ENCODE measurements around the gene RAB11FIP3.

RAB11FIP3 gene

DNA sequence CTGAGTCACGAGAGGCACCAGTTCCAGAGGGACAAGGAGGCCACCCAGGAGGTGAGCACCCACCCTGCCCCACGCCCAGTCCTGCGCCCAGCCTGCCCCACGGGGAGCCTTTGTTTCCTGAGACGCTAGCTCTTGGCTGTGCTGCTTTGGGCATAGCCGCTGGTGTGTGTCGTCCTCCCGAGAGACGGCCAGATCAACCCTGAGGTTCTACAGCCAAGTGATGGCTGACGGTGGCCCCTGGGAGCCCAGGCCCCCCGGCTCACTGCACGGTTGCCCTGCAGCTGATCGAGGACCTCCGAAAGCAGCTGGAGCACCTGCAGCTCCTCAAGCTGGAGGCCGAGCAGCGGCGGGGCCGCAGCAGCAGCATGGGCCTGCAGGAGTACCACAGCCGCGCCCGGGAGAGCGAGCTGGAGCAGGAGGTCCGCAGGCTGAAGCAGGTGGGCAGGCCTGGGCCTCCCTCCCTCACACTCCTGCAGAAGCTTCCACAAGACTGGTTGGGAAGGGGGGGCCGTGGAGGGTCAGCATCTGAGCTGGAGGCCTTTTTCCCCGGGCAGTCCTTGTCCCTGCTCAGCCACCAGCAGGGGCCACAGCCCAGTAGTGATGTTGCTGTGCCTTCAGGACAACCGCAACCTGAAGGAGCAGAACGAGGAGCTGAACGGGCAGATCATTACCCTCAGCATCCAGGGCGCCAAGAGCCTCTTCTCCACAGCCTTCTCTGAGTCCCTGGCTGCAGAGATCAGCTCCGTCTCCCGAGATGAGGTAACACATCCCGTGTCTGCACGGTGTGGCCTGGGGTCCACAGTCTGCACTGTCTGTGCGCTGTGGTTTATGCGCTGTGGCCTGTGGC lies 94.6 kb downstream of the RAB11FIP3 start:
- DNase-seq: no peak

DNA sequence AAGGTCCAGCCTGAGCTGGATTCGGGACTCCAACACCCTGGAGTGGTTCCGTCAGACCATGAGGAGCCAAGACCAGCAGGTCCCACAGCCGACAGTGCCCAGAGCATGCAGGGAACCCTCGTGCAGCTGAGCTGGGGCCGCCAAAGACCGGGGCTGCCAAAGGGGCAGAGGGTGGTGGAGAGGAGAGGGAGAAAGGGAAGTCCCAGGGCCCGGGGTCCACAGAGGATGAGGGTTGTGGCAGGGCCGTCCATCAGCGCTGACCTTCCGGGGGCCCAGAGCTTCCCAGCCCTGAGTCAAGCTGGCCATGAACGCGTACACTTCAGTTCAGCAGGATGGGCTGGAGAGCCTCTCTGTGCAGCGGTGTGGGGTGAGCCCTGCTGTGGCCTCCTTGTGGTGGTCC lies 95.4 kb downstream of the RAB11FIP3 start:
- DNase-seq: no peak

DNA sequence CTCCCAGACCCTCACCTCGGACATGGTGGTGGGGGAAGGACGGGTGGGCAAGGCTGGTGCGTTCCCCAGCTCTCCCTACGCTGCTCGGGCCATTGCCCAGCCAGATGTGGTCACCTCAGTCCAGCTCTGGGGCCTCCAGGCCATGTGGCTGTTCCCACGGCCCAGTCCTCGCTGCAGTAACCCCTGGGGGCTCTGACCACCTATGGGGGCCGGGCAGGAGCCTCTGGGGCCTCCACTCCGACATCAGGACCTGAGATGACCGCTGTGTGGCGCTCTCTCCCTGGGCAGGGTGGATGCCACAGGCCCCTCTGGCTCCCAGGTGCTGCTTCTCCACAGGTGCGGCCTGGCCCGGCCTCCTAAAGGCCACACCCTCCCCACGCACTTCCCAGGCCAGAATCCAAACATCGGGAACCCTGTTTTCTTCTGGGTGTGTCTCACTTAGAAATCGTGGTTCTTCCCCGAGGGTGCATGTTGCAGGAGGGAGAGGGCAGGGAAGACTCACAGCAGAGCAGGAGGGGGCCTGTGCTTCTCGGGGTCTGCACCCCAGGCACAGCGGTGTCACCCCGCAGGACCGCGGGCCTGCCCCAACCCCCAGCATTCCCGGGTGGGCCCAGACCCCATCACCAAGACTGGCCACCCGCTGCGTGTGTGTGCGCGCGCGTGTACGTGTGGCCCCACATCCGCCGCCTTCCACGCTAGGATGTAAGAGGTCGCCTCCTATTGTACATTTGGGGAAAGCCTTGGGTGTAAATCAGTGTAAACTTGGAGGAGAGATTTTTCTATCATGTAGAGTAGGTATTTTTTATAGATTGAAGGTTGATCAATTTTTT lies 96.1 kb downstream of the RAB11FIP3 start:
- no peak for DNase-seq

DNA sequence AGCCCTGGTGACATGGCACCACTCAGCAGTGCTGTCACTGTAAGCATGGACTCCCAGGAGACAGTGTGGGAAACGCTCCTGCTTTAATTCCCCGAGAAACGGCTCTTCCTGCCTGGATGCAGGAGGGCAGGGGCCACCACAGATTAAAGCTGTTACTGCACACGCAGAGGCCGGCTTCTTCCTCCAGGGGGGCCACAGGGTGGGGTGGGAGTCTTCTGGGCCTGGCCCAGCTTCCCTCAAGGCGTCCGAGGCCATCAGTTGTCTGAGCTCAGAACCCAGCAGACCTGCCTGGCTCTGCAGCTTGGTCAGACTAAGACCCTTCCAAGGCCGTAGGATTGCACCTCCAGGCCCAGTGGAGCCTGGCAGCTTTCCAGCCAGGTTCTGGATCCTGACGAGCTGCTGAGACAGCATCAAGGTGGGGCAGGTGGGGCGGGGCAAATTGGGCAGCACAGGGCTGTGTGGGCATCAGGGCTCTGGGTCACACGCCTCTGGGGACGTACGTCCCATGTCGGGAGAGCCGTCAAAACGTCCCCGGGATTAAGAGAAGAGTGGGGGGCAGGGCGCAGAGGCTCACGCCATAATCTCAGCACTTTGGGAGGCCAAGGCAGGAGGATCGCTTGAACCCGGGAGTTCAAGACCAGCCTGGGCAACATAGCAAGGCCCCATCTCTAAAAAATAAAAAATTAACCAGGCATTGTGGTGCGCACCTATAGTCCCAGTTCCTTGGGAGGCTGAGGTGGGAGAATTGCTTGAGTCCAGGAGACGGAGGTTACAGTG lies 97.1 kb downstream of the RAB11FIP3 start:
- DNase-seq: no peak

DNA sequence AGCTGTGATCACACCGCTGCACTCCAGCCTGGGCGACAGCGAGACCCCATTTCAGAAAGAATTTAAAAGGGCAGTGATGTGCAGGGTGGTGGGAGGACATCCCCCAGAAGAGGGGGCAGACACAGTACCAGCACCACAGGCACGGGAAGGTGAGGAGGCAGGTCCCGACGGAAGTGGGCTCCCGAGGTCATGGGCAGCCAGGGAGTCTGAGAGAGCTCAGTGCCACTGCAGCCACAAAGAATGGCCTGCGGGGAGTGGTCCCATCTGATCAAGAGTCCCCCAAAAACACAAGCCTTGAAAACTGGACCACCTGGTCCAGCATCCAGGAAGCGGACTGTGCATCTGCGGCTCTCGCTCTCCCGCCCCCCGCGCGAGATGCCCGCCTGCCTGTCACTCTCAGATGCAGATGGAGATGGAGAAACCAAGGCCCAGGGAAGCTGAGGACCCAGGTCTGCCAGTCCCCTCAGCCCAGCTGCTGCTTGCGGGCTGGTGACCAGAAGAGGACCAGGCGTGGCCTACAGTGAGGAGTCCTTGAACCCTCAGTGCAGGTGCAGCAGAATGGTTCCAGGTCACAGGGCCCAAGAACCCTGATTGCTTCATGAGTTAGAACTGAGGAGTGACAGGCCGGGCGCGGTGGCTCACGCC lies 97.8 kb downstream of the RAB11FIP3 start:
- no peak for DNase-seq

DNA sequence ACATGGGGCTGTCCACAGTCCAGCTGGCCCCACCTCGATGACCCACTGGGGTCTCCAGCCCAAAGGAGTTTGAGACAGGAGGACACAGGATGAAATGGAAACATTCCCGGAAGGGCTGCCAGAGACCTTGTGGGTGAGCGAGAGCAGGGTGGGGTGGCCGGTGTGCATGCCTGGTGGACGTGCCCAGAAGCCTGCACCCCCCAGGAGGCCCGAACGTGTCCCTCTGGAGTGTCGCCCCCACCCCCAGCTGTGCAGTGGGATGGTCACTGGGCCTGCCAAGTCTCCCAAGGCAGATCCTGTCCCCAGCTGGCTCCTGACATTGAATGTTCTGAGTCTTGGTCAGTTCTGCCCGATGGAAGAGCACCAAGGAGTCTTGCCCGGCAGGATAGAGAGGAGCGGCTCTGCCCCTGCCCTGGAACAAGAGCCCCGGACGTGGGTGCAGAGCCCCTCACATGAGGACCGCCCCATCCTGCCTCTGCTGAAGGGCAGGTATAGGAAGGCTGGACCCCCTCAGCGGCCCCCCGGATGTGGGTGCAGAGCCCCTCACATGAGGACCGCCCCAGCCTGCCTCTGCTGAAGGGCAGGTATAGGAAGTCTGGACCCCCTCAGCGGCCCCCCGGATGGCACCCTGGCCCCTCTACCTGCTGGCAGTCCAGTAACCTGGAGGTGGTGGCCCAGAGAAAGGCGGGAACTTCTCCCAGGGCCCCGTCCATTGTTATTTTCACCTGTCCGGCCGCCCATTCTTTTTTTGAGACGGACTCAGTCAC lies 99.0 kb downstream of the RAB11FIP3 start:
- DNase-seq: no peak

DNA sequence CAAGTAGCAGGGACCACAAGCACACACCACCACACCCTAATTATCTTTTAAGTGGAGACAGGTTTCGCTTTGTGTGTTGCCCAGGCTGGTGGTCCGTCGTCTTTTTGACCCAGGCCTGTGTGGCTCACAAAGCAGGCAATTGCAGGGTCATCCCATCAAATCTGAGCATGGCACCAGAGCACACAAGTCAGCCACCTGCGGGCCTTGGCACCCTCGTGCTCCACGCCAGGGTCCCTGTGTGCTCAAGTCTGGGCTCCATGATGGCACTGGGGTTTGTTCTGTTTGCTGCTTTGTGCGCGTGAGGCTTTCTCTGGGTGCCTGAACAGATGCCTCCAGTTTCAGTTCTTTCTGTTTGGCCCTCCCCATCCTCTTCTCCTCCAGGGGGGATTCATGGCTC lies 99.7 kb downstream of the RAB11FIP3 start:
- DNase-seq: no peak

DNA sequence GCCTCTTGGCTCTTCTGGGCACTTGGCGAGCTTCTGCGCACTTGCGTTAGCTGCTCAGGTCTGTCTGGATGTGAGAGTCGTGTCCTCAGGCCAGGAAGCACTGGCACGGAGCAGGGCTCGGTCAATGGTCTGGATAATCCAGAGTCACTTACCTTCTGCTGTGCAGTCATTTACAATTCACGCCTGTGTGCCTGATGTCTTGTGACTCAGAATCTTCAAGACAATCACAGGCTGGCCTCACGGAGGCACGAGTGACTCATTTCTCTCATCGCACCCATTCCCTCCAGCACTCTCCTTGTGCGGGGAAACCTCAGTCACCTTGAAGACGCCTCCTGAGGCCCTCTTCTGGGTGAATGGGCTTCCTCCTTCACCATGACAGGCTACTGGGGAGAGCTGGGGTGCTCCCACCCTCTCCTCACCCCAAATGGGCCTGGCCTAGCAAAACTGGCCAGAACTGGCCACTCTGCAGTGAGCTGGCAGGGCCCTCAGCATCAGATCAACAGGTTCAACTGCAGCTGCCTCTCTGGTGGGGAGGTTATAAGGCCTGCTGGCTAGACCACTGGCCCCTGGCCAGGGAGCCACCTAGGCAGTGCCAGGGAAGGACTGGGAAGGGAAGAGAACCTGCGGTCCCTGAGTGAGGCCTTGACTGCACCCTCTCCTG lies 100.2 kb downstream of the RAB11FIP3 start:
- peak; percentile 88 for DNase-seq

DNA sequence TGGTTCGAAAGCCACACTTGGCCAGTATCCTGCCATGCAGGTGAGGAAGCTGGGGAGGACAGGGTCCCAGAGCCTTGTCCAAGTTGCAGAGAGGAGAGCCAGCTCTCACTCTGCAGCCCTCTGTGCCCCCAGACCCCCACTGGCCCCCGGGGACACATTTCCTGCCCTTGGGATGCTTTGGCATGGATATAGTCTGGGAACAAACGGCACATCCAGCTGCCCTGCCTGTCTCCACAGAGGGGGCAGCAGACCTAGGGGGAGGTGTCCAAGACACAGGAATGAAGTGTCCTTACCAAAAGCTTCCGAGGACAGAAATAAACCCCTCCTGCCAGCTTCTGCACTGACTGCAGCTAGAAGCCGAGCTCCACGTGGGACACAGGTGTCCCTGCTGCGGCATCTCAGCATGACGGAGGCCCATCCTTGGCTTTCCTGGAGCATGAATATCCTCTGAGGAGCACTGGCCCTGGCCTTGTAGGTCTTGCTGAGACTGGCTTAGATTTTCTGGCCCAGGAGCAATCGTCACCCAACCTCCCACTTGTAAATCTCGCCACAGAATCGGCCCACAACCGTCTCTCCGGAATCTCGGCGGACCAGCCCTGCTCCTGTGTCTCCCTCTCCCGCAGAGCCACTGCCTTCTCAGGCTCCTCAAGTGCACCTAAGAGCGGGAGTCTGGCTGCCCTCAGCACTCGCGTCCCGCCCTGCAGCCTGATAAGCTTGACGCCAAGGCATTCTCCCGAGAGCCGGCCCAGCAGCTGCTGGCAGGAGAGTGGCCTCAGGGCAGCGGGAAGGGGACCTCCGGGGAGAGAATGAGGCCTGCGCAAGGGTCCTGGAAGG lies 100.9 kb downstream of the RAB11FIP3 start:
- DNase-seq: no peak

DNA sequence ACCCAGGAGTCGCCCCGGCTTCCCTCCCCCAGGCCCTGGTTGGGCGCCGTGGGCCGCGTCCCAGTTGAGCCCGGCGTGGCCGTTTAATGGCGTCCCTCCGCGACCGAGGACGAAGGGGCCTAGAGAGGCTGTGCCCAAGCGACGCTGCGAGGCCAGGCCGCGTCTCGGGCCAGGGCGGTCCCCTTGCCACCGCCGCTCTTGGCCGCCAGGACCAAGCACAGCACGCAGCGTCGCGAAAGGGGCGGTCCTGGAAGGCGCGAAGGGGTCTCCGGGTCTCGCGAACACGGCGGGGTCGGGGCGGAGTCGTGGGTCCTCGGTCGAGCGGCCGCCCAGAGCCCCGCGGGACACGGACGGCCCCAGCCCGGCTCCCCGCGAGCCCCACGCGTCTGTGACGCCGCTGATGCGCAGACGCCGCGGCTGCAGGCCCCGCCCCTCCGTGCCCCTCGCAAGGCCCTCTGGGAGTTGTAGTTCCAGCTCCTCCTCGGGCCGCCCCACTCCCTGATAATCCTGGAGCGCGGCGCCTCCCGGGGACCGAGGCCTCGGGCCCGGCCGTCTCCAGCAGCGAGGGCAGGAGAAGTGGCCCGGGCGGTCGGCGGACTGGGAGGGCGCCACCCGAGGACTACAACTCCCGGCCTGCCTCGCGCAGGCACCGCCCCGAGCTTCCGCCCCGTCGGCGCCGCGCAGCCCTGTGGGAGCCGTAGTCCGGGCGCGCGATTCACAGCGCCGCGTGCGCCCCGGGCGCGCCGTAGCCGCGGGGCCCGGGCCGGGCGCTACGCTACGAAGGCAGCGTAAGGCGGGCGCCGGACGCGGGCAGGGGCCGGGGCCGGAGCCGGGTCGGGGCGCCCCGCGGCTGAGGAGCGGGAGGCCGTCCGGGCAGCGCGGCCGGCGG lies 101.8 kb downstream of the RAB11FIP3 start, which contains the start of gene CAPN15:
CAPN15 (plus strand) TSS at position 698 of the 889 bp plus-strand sequence. CDS start 19,127 bp downstream, outside the sequence.
- DNase-seq: peak; percentile 94

DNA sequence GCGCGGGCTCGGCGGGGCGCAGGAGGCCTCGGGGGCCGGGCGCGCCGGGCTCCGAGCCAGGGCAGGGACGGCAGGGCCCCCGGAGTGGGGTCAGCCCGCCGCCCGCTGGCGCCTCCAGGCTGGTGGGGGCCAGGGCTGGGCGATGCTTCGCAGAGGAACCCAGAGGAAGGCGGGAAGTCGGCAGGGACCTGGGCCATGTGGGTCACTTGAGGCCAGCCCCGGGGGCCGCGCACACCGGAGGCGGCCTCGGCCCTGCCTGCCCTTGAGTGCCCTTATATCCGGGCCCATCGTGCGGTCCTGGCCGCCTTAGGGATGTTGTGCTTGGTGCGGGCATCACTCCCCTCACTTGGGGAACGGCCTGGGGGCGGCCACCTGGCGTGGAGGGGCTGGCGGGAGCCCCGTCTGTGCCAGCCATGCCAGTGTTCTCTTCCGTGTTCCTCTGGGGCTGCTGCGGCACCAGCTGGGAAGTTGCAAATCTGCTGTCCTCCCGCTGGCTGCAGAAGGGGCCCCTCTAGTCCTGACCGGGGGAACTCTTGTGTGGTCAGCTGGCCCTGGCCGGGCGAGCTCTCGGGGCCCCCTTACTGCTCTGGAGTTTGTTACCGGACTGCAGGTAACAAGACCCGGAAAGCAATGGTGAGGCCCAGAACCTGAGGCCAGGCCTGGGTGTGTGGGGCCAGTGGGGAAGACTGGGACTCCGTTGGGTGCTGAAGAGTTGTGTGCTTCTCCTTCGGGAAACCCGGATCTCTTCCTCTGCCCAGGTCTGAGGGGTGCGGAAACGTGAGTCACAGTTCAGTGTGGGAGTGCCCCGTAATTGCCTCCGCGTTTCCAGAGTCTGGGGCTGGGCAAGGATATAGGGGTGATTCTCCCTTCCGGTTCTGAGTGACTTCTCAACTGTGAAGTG lies 102.9 kb downstream of the RAB11FIP3 start:
- peak; percentile 82 for DNase-seq

DNA sequence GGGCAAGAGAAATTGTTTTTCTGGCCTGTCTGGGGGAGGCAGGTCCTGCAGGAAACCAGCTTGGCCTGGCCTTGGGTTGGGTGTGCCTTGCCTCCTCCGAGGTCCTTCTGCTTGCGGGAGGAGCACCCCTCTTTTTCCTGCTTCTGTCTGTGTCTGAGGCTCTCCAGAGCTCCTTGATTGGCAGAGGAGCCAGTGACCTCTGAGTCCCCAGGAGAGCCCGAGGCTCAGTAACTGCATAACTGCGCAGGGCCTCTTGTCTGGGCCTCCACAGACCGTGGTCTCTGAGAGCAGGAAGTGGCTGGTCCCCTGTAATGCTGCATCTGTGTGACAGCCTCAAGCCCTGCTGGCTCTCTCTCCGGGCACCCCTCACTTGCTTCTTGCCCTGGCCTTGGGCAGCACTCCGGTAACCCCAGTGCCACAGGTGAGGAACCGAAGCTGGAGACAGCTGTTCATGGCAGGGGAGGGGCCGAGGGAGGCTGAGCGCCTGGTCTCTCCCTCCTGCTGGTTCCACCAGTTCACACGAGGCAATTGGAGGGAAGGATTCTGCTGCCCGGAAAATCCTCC lies 103.6 kb downstream of the RAB11FIP3 start:
- DNase-seq: no peak

DNA sequence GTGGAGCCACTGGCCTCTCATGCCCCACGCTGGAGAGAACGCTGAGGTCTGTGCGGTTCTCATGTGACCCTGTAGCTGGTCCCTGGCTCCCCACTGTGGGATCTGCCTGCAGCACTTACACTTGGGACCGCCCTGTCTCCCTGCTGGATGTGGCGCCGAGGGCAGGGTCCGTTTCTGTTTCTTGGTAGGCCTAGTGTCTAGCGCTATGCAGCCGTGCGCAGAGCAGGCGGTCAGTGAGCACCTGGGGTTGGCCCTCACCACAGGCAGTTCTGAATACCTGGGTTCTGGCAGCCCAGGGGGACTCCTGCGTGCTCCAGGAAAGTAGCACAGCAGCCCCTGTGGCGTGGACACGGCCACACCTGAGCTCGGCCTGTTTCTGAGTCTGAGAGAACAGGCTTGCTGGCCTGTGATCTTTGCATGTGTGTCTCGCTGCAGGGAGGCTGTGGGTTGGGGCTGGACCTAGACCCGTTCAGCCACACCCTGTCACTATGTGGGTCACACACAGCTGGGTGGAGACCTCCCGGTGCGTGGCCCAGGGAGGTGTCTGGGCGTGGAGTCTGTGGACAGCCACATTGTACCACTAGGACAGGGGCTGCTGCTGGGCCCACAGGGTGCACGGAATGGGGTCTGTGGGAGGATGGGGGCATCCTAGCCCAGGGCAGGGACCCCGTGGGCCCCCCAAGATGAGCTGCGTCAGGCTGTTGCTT lies 104.8 kb downstream of the RAB11FIP3 start:
- no peak for DNase-seq

DNA sequence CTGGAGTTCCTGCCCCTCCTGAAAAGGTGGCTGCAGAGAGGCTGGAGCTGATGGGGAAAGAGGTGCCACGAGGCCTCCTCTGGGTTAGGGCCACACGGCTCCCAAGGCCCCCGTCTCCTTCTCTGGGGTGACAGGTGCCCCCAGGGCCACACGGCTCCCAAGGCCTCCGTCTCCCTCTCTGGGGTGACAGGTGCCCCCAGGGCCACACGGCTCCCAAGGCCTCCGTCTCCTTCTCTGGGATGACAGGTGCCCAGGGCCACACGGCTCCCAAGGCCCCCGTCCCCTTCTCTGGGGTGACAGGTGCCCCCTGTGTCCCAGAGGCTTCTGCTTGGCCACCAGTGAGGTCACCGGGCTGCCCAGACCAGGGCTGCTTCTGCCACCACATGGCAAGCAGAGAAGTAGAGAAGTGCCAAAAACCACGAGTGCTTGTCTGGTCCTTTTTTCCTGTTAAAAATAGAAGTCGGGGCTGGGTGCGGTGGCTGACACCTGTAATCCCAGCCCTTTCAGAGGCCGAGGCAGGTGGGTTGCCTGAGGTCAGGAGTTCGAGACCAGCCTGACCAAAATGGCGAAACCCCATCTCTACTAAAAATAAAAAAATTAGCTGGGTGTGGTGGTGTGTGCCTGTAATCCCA lies 106.2 kb downstream of the RAB11FIP3 start:
- no peak for DNase-seq

DNA sequence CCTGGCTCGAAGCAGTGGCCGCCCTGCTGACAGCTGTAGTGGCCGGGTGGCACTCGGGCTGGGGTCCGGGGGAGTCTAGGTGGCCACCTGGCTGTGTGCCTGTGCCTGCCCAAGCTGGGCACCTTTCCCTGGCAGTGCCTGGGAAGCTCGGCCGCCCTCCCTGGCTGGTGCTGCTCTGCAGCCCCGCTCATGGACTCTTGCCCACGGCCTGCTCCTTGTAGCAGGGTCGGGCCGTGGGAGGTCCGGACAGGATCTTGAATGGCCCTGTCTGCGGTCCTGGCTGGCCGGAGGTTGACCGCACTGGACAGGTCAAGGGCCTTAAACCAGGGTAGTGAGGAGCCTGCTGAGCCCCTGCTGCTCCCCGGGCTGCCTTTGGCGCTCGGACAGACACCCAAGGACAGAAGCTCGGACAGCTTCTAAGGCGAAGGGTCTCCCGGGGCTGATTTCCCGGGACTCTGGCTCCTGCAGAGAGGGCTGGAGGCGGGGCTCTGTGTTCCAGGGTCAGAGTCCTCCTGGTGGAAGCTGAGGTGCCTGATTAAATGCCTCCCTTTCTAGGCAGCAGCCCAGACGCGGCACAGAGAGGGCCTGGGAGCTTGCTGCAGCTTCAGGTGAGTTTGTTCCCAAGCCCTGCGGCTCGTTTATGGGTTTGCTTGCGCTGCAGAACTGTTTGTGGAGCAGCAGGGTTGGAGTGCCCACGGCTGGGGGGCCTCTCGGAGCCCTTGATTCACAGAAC lies 108.1 kb downstream of the RAB11FIP3 start:
- no peak for DNase-seq

DNA sequence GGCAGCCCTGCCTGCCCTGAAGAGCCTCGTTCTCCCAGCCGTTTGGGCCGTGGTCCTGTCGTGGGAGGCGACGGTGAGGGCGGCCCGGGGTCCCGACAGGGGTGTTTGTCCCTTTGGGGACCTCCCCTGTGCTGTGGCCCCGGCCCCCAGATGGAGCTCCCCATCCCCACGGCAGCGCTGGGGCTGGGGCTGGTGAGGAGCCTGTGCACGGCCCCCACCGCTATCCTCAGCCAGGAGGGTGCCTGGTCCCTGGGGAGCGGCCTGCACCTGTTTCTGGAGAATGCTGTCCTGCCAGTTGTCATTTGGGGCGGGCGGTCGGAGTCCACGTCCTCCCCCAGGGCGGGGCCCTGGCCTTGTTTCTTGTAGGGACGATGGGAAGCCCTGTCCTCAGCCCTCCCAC lies 108.7 kb downstream of the RAB11FIP3 start:
- DNase-seq: no peak
